IMR-90 (cell line): ENCODE measurements around the gene RNF217. TPM values are rescaled to one million over a fixed set of nuclear protein-coding genes. Genes with fewer than 3 reads are reported as not detected.

Source experiments
- ATAC-seq: fragments of 200-7000 bp; cut with Tn5 transposase; 2 replicates; pipeline ENCODE4 v1.9.1; 2020; ENCODE audit warnings: low read depth, mild to moderate bottlenecking, moderate library complexity
- BruUV-seq: library from RNA; stranded (reverse); fragments of 400-500 nt; replicated peaks from 2 replicates; lab custom pipeline; 2021; lab: Mats Ljungman, UMichigan
- CTCF ChIA-PET: fragments of 300-600 bp; formaldehyde crosslinking; extraction: SDS; loops from one replicate; lab custom pipeline; 2021; ENCODE audit warnings: antibody characterized with exemption; lab: Yijun Ruan, JAX
- POLR2A ChIA-PET: fragments of 300-600 bp; sonication (Branson Sonifier 250); formaldehyde crosslinking; loops from one replicate; lab custom pipeline; 2022; ENCODE audit warnings: antibody characterized with exemption; ENCODE audit not compliant: unreplicated experiment; lab: Charles Lee
- DNase-seq: peaks from one replicate; pipeline ENCODE4 v3.0.0; 2013
- H2AFZ ChIP-seq: replicated peaks from 2 replicates; pipeline ENCODE3; 2013; ENCODE audit warnings: low read length, mild to moderate bottlenecking; ENCODE audit not compliant: poor library complexity
- H2AK5ac ChIP-seq: 2 replicates; pipeline ENCODE4 v1.6.1; 2013; ENCODE audit warnings: low read depth, low read length, inconsistent platforms
- H2AK9ac ChIP-seq: replicated peaks from 2 replicates; pipeline ENCODE3; 2013; ENCODE audit warnings: mild to moderate bottlenecking, low read depth, low read length, moderate library complexity; ENCODE audit not compliant: poor library complexity
- H2BK120ac ChIP-seq: 2 replicates; pipeline ENCODE4 v1.6.1; 2013; ENCODE audit warnings: low read depth, low read length, inconsistent platforms
- H2BK15ac ChIP-seq: 3 replicates; pipeline ENCODE4 v1.6.1; 2013; ENCODE audit warnings: low read depth, low read length, inconsistent platforms
- H2BK20ac ChIP-seq: 2 replicates; pipeline ENCODE4 v1.6.1; 2013; ENCODE audit warnings: low read depth, mild to moderate bottlenecking, inconsistent platforms, low read length, moderate library complexity
- H2BK5ac ChIP-seq: 2 replicates; pipeline ENCODE4 v1.6.1; 2013; ENCODE audit warnings: mild to moderate bottlenecking, low read depth, low read length, inconsistent platforms; ENCODE audit not compliant: poor library complexity, severe bottlenecking
- H3K14ac ChIP-seq: replicated peaks from 2 replicates; pipeline ENCODE4 v1.6.1; 2013; ENCODE audit warnings: low read depth, low read length, inconsistent platforms
- H3K18ac ChIP-seq: 2 replicates; pipeline ENCODE4 v1.6.1; 2013; ENCODE audit warnings: low read depth, low read length, control low read depth
- H3K23ac ChIP-seq: 2 replicates; pipeline ENCODE4 v1.6.1; 2013; ENCODE audit warnings: low read depth, low read length, inconsistent platforms
- H3K27ac ChIP-seq: 2 replicates; pipeline ENCODE4 v1.5.1; 2013; ENCODE audit warnings: mild to moderate bottlenecking, control low read depth, low read length; ENCODE audit not compliant: insufficient read depth
- H3K27me3 ChIP-seq: 2 replicates; pipeline ENCODE4 v1.6.1; 2013; ENCODE audit warnings: low read length; ENCODE audit not compliant: control insufficient read depth, insufficient read depth
- H3K36me3 ChIP-seq: 2 replicates; pipeline ENCODE4 v1.6.1; 2013; ENCODE audit warnings: low read length, mixed read lengths; ENCODE audit not compliant: control insufficient read depth, insufficient read depth
- H3K4ac ChIP-seq: 2 replicates; pipeline ENCODE4 v1.6.1; 2013; ENCODE audit warnings: low read depth, low read length, inconsistent platforms
- H3K4me1 ChIP-seq: 2 replicates; pipeline ENCODE4 v1.6.1; 2013; ENCODE audit warnings: low read length, mixed read lengths; ENCODE audit not compliant: control insufficient read depth, insufficient read depth
- H3K4me2 ChIP-seq: 2 replicates; pipeline ENCODE4 v1.6.1; 2013; ENCODE audit warnings: low read depth, mild to moderate bottlenecking, control low read depth, low read length, moderate library complexity
- H3K4me3 ChIP-seq: 2 replicates; pipeline ENCODE4 v1.5.1; 2013; ENCODE audit warnings: low read depth, mild to moderate bottlenecking, control low read depth, low read length, moderate library complexity; ENCODE audit not compliant: insufficient read depth
- H3K56ac ChIP-seq: 2 replicates; pipeline ENCODE4 v1.6.1; 2013; ENCODE audit warnings: low read length, inconsistent platforms; ENCODE audit not compliant: insufficient read depth; ENCODE audit errors: extremely low read depth
- H3K79me1 ChIP-seq, 2 experiments: 2 replicates each; pipeline ENCODE4 v1.6.1; 2013; ENCODE audit warnings: low read length in 2 of 2, inconsistent platforms in 1 of 2, low read depth in 1 of 2
- H3K9ac ChIP-seq: 2 replicates; pipeline ENCODE4 v1.6.1; 2013; ENCODE audit warnings: low read depth, low read length, control low read depth
- H3K9me1 ChIP-seq: 2 replicates; pipeline ENCODE4 v1.6.1; 2013; ENCODE audit warnings: low read length, inconsistent platforms; ENCODE audit not compliant: insufficient read depth
- H3K9me3 ChIP-seq: 2 replicates; pipeline ENCODE4 v1.6.1; 2013; ENCODE audit warnings: low read length; ENCODE audit not compliant: control insufficient read depth, insufficient read depth
- H4K20me1 ChIP-seq: 2 replicates; pipeline ENCODE4 v1.6.1; 2013; ENCODE audit warnings: low read length, inconsistent platforms; ENCODE audit not compliant: insufficient read depth
- H4K5ac ChIP-seq: 2 replicates; pipeline ENCODE4 v1.6.1; 2013; ENCODE audit warnings: mild to moderate bottlenecking, low read depth, low read length, control low read depth
- H4K8ac ChIP-seq, 2 experiments: 2 replicates each; pipeline ENCODE4 v1.6.1; 2013; ENCODE audit warnings: low read depth in 2 of 2, low read length in 2 of 2, control low read depth in 1 of 2, inconsistent platforms in 1 of 2
- H4K91ac ChIP-seq: 2 replicates; pipeline ENCODE4 v1.6.1; 2013; ENCODE audit warnings: low read depth, low read length, inconsistent platforms; ENCODE audit not compliant: insufficient read depth
- BHLHE40 ChIP-seq: fragments of 150-350 bp; IDR thresholded peaks from 2 replicates; pipeline ENCODE4 v1.6.1; 2016; ENCODE audit warnings: mild to moderate bottlenecking, low read depth, low read length
- CEBPB ChIP-seq: IDR thresholded peaks from 2 replicates; pipeline ENCODE4 v1.6.1; 2012; ENCODE audit warnings: low read depth, low read length, improper control_type of control experiment
- ELK1 ChIP-seq: fragments of 150-350 bp; IDR thresholded peaks from 2 replicates; pipeline ENCODE4 v1.6.1; 2016; ENCODE audit warnings: low read depth, mild to moderate bottlenecking, low read length, moderate library complexity, borderline replicate concordance
- MAFK ChIP-seq: IDR thresholded peaks from 2 replicates; pipeline ENCODE4 v1.6.1; 2012; ENCODE audit warnings: low read depth, low read length, improper control_type of control experiment
- MAZ ChIP-seq: IDR thresholded peaks from 2 replicates; pipeline ENCODE4 v1.6.1; 2012; ENCODE audit warnings: low read depth, mild to moderate bottlenecking, low read length, improper control_type of control experiment, moderate library complexity, borderline replicate concordance
- RAD21 ChIP-seq: IDR thresholded peaks from 2 replicates; pipeline ENCODE4 v1.6.1; 2012; ENCODE audit warnings: low read length, improper control_type of control experiment
- RFX5 ChIP-seq: IDR thresholded peaks from 2 replicates; pipeline ENCODE4 v1.8.0; 2012; ENCODE audit warnings: low read depth, mild to moderate bottlenecking, low read length, moderate library complexity
- SMC3 ChIP-seq: fragments of 150-350 bp; IDR thresholded peaks from 2 replicates; pipeline ENCODE4 v1.6.1; 2016; ENCODE audit warnings: low read depth, mild to moderate bottlenecking, antibody characterized with exemption, low read length, moderate library complexity
- WGBS, 2 experiments: methylation state at CpG; one replicate each; pipeline versions ENCODE4 v1.1.5 to v1.1.7; 2013; ENCODE audit warnings: missing lambda C conversion rate in 2 of 2; ENCODE audit not compliant: insufficient read length in 1 of 2; ENCODE audit errors: extremely low coverage in 2 of 2; 5-methylcytosine and 5-hydroxymethylcytosine counted together
- dilution Hi-C: fragments of 300-500 bp; cut with HindIII; formaldehyde crosslinking; loops from one replicate; pipeline ENCODE4 v1.14.3; 2018; ENCODE audit warnings: low sequenced_read_pairs; ENCODE audit not compliant: unreplicated experiment
- in situ Hi-C: fragments of 300-500 bp; cut with MboI; formaldehyde crosslinking; loops from 3 replicates; pipeline ENCODE4 v1.14.3; 2019; ENCODE audit warnings: low sequenced_read_pairs, inconsistent platforms, mixed read lengths
- intact Hi-C: fragments of 100-400 bp; cut with micrococcal nuclease; formaldehyde crosslinking; loops from 2 replicates; pipeline ENCODE4 v1.10.0; 2022
- polyA plus RNA-seq, 3 experiments: library from polyadenylated mRNA; depleted of rRNA; stranded (reverse); fragments of >200 nt; gene quantifications; 2 replicates each; pipeline ENCODE4 v1.2.3, GENCODE V29; 2012; ENCODE audit warnings: low replicate concordance in 1 of 3
- total RNA-seq: library from RNA; depleted of rRNA; stranded (reverse); fragments of >200 nt; gene quantifications from 2 replicates; pipeline ENCODE4 v1.2.3, GENCODE V29; 2012

The RNF217 gene
- total and polyA plus RNA-seq, 2 of the 4 experiments (the other 2 are of a cell fraction), result 11.7 to 20.4 TPM

GRCh38 chr6:124993327-124993726 lies 31.1 kb downstream of the RNF217 start:
- no peak overlapping the region for H2AK5ac ChIP-seq

More at GRCh38 chr6:124993327-124993726, 31.1 kb downstream of the RNF217 start:
- Histone ChIP-seq H3K56ac (no peak overlapping the region), H4K8ac (no peak overlapping the region), H2BK120ac (no peak overlapping the region), H2BK15ac (no peak overlapping the region), H4K91ac (no peak overlapping the region), H3K9me1 (peaks cover 11% of the 10 kb centered on the region), H2BK20ac (no peak overlapping the region), H3K27ac (no peak overlapping the region), H3K4me2 (no peak overlapping the region), H3K4ac (no peak overlapping the region), H3K79me1 (peaks cover 41 to 71% of the 10 kb centered on the region in 2 experiments), H2BK5ac (no peak overlapping the region), H3K4me1 (peaks cover 9% of the 10 kb centered on the region), H2AFZ (no peak overlapping the region), H3K4me3 (no peak overlapping the region), H4K5ac (no peak overlapping the region), H3K14ac (no peak overlapping the region), H3K18ac (no peak overlapping the region), H3K27me3 (no peaks in the 10 kb centered on the region), H3K9ac (no peak overlapping the region), H4K20me1 (peaks cover 5% of the 10 kb centered on the region; the same call in 1 of the 2 replicates), H3K36me3 (peaks cover 5% of the 10 kb centered on the region), H3K9me3 (no peaks in the 10 kb centered on the region), H3K23ac (0 out of 2 replicates have a peak overlapping the region, but pooled peaks have one; percentile 38), H2AK9ac (peak overlapping the region; percentile 23)
- WGBS, 2 experiments, result 100% methylated on average over 2 of the region's 6 CpGs; no CpG with 5 or more reads in 1 of the 2 experiments
- no TSS peak for BruUV-seq
- CTCF ChIA-PET, result no interaction called here
- no peak for ATAC-seq
- intact Hi-C loops, result no loop called here
- no peak for TF ChIP-seq RAD21
- TF ChIP-seq BHLHE40, result no peak
- no peak for TF ChIP-seq CEBPB
- no peak for TF ChIP-seq SMC3
- TF ChIP-seq RFX5, result no peak
- no peak for TF ChIP-seq MAFK
- TF ChIP-seq ELK1, result no peak
- no peak for TF ChIP-seq MAZ
- in situ Hi-C loops, result no loop called here
- dilution Hi-C loops, result no loop called here
- POLR2A ChIA-PET, result no interaction called here
- DNase-seq, result no peak
